Measurements from ENCODE around the gene RELT.

Gene RELT

DNA sequence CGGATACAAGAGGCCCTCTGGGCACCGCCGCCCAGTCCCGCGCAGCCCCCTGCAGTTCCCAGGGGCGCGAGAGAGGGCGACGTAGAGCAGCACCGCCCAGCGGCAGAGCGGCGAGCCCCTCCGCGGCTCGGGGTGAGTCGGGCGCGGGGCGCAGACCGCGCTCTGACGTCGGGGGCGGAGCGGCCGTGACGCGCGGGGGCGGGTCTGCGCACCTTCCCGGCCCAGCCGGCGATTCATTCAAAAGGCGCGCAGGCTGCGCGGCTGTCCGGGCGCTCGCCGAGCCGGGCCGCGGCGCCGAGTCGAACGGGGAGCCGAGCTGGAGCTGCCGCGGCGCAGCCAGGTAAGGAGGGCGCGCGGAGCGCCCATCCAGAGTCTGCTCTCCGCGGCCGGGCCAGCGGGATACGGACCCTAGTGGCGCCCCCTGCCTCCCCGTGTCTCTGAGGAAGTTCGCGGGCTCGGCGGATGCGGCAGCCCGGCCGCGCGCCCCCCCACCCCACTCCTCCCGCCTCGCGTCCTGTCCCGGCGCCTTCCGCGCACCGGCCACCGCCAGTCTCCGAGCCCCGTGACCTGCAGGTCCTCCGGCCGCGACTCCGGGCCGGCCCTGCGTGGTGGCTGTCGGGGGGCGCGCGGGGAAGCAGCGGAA lies at the start of gene RELT:
RELT (plus strand) TSS at position 240 of the 643 bp plus-strand sequence. CDS start 12,738 bp downstream, outside the sequence.
- peak; percentile 92 for DNase-seq (ENCODE audit: low spot score)

DNA sequence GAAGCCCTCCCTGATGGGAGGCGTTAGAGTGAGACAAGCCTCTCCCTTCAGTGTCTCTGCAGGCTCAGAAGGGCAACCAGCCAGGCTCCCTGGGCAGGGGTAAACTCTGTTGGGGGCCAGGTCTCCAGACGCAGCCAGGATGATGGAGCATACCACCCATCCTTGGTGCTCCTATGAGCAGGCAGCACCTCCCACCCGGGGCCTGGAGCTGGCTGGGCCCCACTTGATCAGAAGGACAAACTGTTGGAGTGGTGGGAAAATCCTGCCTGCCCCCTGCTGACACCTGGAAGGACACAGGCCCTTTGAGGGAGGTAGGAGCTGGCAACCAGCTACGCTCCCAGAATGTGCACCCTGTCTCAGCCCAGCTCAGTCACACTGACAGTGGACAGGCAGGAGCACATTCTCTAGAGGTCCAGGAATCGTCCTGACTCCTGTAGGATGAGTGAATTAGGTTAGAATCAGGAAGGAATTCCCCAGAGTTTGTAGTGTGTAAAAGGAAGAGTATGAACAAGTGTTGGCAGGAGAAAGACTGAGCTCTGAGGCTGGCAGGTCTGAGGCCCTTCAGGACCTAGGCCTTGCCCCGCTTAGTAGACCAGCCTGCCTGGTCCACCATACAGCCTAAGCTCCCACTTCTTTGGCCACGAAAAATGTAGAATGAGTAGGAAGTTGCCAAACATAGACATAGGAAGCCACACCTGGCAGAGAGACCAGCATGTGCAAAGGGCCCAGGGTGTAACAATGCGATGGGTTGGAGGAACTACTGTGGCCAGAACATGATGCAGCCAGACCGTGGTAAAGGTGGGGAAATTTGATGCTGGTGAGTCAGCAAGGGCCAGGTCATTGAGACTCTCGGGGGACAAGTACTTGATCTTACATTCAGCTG lies 49.0 kb upstream of the RELT start:
- no peak for DNase-seq (ENCODE audit: low spot score)

- no peak for DNase-seq (ENCODE audit: low spot score)
Observed at GRCh38 chr11:73327812-73328364, 48.3 kb upstream of the RELT start.

DNA sequence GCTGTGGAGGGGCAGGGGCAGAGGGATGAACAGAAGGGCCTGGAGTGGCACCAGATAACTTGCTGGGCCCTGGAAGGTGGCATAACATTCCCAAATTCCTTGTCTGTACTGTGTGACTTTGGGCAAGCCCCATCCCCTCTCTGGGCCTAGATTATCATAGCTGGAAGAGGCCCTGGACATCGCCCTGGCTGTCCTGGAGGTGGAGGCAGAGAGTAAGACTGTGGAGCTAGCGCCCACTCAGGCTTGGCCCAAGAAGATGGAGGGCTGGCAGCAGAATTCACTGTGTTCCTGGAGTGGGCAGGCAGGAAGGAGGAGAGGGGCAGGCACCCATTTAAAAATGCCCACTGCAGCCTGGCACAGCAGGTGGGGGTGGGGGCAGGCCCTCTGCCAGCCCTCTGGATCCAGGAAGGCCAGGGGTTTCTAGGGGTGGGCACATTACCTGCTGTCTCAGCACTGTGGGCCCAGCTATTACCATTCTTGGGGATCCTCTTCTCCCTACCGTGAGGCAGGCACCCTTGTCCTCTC lies 45.6 kb upstream of the RELT start:
- DNase-seq (ENCODE audit: low spot score): no peak

DNA sequence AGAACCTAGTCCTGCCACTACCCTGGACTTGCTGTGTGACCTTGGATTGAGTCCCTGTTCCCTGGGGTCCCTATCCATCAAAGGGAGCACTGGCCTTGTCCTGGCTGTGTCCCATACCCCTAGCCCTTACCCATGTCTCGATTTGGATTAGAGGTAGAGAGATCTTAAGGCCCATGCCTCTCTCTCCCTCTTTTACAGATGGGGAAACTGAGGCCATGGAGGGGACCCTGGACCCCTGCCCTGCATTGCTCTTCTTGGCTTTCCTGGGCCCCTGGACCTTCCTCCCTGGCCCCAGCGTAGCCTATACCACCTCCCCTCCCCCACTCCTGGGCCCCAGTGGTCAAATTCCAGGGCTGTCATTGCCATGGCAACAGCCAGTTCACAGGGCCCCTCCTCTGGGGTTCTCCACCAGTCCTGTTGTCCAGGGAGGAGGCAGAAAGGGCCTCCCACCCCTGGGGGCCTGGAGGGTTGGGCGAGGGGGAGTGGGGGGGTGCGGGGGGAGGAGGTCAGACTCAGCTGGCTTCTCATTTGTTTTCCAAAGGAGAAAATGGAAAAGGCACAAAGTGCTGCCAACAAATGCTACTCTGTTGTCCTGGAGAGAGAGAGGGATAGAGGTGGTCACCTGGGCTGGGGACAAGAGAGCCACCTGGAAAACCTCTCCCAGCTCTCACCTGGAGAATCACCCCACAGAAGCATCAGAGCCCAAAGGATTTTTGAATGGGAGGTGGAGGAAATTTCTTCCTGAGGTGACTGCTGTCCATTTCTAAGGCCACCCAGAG lies 44.9 kb upstream of the RELT start:
- no peak for DNase-seq (ENCODE audit: low spot score)

- DNase-seq (ENCODE audit: low spot score): no peak
Observed at GRCh38 chr11:73333173-73333572, 43.0 kb upstream of the RELT start.

DNA sequence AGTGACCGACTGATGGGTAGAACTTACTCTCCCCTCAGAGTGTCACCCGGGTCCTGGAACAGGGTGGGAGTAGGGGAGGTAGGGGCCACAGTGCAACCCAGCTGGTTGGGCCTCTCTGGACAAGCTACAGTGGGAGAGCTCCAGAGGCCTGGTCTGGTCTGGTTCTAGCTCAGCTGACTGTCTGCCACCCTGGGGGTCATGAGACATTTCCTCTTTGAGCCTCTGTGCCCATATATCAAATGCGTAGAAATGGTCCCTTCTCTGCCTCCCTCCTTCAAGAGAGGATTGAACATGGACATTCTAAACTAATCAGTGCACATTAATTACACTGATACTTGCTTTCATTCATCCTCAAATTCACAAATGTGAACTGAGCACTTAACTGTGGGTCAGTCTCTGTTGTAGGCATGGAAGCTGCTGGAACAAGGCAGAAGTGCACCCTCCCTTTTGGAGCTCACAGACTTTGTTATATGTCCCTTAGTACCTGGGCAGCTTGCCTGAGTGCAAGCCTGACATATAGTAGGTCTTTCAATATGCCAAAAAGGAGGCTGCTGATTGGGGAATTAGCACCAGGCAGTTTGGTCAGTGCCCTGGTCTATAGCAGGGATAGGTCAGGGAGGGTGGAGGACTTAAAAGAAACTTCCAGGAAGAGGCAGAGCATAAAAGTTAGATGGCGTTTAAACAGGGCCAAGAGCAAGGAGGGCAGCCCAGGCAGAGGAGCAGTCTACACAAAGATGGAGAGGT lies 42.4 kb upstream of the RELT start:
- peak; percentile 53 for DNase-seq (ENCODE audit: low spot score)

DNA sequence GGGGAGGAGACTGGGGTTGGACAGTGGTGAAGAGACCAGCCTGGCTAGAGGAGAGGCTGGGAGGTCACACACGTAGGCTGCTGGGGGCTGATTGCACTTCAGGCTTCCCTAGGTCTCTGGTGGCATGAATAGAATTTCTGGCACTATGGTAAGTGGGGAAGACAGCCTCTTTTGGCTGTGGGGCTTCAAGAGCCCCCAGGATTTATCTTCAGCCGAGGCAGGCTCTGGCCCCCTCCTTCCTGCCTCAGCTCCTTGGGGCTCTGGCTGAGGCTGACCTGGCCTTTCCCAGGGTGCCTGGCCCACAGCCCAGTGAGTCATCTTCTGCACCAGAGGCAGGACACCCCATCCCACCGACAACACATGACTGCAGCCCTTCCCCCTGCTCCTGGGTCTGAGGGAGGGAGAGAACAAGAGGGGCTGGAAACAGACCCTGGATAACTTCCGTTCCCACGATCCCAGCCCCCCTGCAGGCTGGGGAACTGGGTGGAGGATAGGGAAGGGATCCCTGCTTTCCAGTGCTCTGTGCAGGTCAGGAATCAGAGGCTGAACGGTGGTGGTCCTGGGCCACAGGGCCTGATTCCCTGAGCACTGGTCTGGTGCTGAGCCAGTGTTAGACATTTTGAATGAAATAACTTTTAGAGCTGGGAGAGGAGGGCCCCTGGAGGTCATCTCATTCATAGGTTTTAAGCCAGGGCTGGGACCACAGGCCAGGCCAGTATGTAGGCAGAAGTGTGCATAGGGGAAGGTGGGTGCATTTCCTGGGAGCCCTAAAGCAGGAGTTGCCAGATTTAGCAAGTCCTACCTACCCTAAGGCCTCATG lies 41.6 kb upstream of the RELT start:
- peak; percentile 84 for DNase-seq (ENCODE audit: low spot score)

GRCh38 chr11:73335204-73335923 lies 40.8 kb upstream of the RELT start:
- peak; percentile 81 for DNase-seq (ENCODE audit: low spot score)

GRCh38 chr11:73337846-73338245 lies 38.4 kb upstream of the RELT start:
- no peak for DNase-seq (ENCODE audit: low spot score)

- DNase-seq (ENCODE audit: low spot score): no peak
Observed at GRCh38 chr11:73338279-73338678, 37.9 kb upstream of the RELT start.

DNA sequence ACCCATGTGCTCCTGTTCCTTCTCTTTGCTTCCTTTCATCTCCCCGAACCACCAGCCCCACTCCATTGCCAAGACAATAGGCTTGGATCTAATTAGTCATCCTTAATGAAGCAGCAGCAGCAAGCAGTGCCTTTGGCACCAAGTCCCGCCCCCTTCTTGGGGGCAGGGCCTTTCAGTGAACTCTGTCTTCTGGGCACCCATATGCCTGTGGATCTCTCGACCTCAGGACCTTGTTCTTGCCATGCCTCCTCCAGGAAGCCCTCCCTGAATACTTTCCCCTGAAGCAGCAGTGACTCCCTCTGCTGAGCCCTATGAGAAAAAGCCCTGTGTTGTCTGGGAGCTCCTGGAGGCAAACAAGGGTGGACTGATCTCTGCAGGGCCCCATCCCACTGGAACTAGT lies 36.0 kb upstream of the RELT start:
- DNase-seq (ENCODE audit: low spot score): no peak

- no peak for DNase-seq (ENCODE audit: low spot score)
Observed at GRCh38 chr11:73342633-73343032, 33.6 kb upstream of the RELT start.

GRCh38 chr11:73343076-73343873 lies 32.9 kb upstream of the RELT start:
- DNase-seq (ENCODE audit: low spot score): no peak

DNA sequence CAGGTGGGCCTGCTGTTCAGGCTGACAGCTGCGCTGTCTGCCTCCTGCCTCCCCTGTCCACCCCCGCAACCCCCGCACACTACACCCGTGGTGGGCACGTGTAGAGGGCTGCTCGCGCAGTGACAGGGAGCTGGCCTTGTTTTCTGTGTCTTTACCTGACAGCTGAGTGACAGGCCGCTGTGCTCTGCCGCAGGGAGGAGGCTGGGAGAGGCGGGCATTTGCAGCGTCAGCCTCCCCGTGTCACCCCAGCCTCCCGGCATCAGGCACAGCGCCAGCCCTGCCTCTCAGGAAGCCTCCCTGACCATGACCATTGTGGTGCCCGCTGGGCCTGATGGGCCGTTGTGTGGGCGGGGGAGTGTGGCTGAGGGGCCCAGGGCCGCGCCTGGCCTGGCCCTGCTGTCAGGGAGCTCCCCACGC lies 32.0 kb upstream of the RELT start:
- no peak for DNase-seq (ENCODE audit: low spot score)

DNA sequence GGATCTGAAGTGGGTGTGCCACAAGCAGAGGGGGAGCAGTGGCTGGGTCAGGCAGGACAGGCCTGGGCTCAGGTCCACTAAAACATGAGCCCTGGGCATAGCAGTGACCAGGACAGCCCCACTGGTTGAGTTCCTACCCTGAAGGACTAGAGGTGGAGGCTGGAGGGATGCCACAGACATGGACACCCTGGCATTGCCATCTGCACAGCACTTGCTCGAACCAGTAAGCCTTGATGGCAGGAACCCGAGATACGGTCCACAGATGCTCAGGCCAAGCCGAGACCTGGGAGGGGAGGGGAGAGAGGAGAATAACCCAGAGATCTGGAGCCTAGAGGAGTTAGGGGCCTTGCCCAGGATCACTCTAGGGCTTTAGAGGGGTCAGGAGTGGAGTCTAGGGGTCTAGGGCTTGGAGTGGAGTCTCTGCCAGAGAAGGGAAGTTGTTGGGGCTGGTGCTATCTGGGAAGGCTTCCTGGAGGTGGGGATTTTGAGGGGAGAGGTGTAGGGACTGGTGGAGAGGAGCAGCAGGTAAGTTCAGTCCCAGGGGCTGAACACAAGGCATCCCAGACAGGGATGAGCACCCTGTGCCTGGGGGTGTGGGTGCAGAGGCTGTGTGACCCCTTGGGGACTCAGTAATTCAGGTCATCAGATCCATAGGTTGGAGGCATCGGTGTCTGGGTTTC lies 30.6 kb upstream of the RELT start:
- no peak for DNase-seq (ENCODE audit: low spot score)

DNA sequence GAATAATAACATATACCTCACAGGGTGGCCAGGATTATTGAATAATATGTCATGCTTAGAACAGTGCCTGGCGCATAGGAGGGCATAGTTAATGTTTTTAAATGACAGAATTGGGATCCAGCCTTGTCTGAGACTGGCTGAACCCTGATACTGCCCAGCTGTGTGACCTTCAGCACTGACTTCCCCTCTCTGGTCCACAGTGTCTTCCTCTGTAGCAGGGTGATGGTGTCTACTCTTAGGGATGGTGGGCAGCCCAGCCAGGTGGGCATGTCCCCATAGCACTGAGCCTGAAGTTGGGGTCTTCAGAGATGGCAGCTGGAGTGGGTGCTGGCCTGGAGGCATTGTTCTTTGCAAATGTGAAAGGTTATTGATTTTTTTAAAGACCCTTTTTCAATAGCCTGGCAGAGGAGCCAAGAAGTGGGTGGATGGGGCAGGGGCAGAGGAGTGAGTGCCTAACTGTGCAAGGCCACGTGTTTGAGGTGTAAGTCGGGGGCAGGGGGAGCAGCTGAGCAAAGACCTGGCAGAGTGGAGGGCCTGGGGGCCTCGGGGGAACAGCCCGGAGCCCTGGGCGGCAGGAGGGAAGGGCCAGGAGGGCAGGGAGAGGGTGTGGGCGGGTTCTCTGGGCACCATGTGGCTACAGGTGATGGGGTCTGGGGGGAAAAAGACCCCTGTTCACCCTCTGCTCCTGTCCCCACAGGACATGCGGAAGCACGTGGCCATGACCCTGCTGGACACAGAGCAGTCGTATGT lies 29.8 kb upstream of the RELT start:
- no peak for DNase-seq (ENCODE audit: low spot score)

DNA sequence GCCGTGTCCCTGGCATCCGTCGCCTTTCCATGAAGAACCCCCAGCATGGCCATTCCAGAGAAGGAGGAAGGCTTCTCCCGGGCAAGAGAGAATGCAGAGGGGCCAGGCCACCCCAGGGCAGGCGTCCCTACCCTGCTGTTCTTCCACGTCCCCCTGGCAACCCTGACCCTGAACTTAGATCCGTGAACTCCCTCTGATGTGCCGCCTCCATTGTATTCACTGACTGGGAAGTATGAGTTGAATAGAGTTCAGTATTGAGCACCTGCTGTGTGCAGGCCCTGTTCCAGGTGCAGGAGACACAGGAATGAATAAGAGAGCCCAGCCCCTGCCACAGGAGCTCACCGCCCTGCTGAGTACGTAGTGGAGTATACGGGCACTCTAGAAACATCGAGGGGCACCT lies 29.1 kb upstream of the RELT start:
- no peak for DNase-seq (ENCODE audit: low spot score)

All from kidney capillary endothelial cell (primary cell).